ENCODE data around the gene KRTAP1-3.

The KRTAP1-3 gene

GRCh38 chr17:41019415-41019814, 15.3 kb downstream of the KRTAP1-3 start:
- peaks cover 3% of the 10 kb centered on the region for H3K9me3 ChIP-seq (ENCODE audit: severe bottlenecking)

GRCh38 chr17:41018541-41018940, 16.1 kb downstream of the KRTAP1-3 start:
- Histone ChIP-seq H3K27ac (no peak overlapping the region), H3K27me3 (ENCODE audit: insufficient read depth, low read depth, severe bottlenecking) (no peaks in the 10 kb centered on the region), H3K36me3 (no peaks in the 10 kb centered on the region), H3K9me3 (ENCODE audit: severe bottlenecking) (peaks cover 3% of the 10 kb centered on the region), H3K4me3 (ENCODE audit: low read depth, low read length) (no peak overlapping the region)
- TF ChIP-seq CTCF (IDR thresholded peaks at IDR 0.05; ENCODE audit: low read depth, low read length), result no peak
- DNase-seq, result no peak

More at GRCh38 chr17:41019415-41019814, 15.3 kb downstream of the KRTAP1-3 start:
- Histone ChIP-seq H3K27me3 (ENCODE audit: insufficient read depth, low read depth, severe bottlenecking) (no peaks in the 10 kb centered on the region), H3K27ac (no peak overlapping the region), H3K36me3 (no peaks in the 10 kb centered on the region), H3K4me3 (ENCODE audit: low read depth, low read length) (no peak overlapping the region)
- no peak for DNase-seq
- TF ChIP-seq CTCF (IDR thresholded peaks at IDR 0.05; ENCODE audit: low read depth, low read length), result no peak

- H3K4me3 ChIP-seq (ENCODE audit: low read depth, low read length), result no peak overlapping the region
- DNase-seq, result no peak
- peaks cover 3% of the 10 kb centered on the region for H3K9me3 ChIP-seq (ENCODE audit: severe bottlenecking)
- H3K27ac ChIP-seq, result no peak overlapping the region
- no peak for TF ChIP-seq CTCF (IDR thresholded peaks at IDR 0.05; ENCODE audit: low read depth, low read length)
- H3K27me3 ChIP-seq (ENCODE audit: insufficient read depth, low read depth, severe bottlenecking), result no peaks in the 10 kb centered on the region
- H3K36me3 ChIP-seq, result no peaks in the 10 kb centered on the region
These were observed 18.0 kb downstream of the KRTAP1-3 start for GRCh38 chr17:41016578-41017215.

- Histone ChIP-seq H3K27ac (no peak overlapping the region), H3K4me3 (ENCODE audit: low read depth, low read length) (no peak overlapping the region), H3K27me3 (ENCODE audit: insufficient read depth, low read depth, severe bottlenecking) (no peaks in the 10 kb centered on the region), H3K9me3 (ENCODE audit: severe bottlenecking) (no peaks in the 10 kb centered on the region), H3K36me3 (no peaks in the 10 kb centered on the region)
- TF ChIP-seq CTCF (IDR thresholded peaks at IDR 0.05; ENCODE audit: low read depth, low read length), result no peak
- DNase-seq, result no peak
These were observed 19.2 kb downstream of the KRTAP1-3 start for GRCh38 chr17:41015454-41015853.

GRCh38 chr17:41013606-41014005, 21.1 kb downstream of the KRTAP1-3 start:
- no peak overlapping the region for H3K4me3 ChIP-seq (ENCODE audit: low read depth, low read length)
- peak overlapping the region; percentile 68; the same call in 1 of the 2 replicates for H3K27ac ChIP-seq
- no peak for TF ChIP-seq CTCF (IDR thresholded peaks at IDR 0.05; ENCODE audit: low read depth, low read length)
- H3K36me3 ChIP-seq, result no peaks in the 10 kb centered on the region
- DNase-seq, result peak; percentile 12
- no peaks in the 10 kb centered on the region for H3K27me3 ChIP-seq (ENCODE audit: insufficient read depth, low read depth, severe bottlenecking)
- no peaks in the 10 kb centered on the region for H3K9me3 ChIP-seq (ENCODE audit: severe bottlenecking)

GRCh38 chr17:41013181-41013580, 21.5 kb downstream of the KRTAP1-3 start:
- Histone ChIP-seq H3K27me3 (ENCODE audit: insufficient read depth, low read depth, severe bottlenecking) (no peaks in the 10 kb centered on the region), H3K27ac (peak overlapping the region; percentile 68), H3K9me3 (ENCODE audit: severe bottlenecking) (no peaks in the 10 kb centered on the region), H3K4me3 (ENCODE audit: low read depth, low read length) (no peak overlapping the region), H3K36me3 (no peaks in the 10 kb centered on the region)
- TF ChIP-seq CTCF (IDR thresholded peaks at IDR 0.05; ENCODE audit: low read depth, low read length), result no peak
- DNase-seq, result no peak
